CD4-positive, alpha-beta T cell treated with Interleukin-2 at 100 ng/mL for 4 hours (primary cell): ENCODE data around the gene MYO1C.

ENCODE experiments used
- DNase-seq: peaks from one replicate; pipeline ENCODE4 v3.0.0-alpha.2; 2020; ENCODE audit warnings: low spot score

MYO1C gene

GRCh38 chr17:1506649-1507267, 14.3 kb upstream of the MYO1C start:
- no peak for DNase-seq

- no peak for DNase-seq
Measured at GRCh38 chr17:1505586-1505985, 13.1 kb upstream of the MYO1C start.

- no peak for DNase-seq
Measured at GRCh38 chr17:1504866-1505265, 12.4 kb upstream of the MYO1C start.

GRCh38 chr17:1503699-1504098, 11.2 kb upstream of the MYO1C start:
- DNase-seq, result no peak

GRCh38 chr17:1498869-1499268, 6.4 kb upstream of the MYO1C start:
- no peak for DNase-seq

GRCh38 chr17:1498233-1498632, 5.7 kb upstream of the MYO1C start:
- DNase-seq, result no peak

GRCh38 chr17:1497831-1498230, 5.3 kb upstream of the MYO1C start:
- DNase-seq, result no peak

- DNase-seq, result no peak
Measured at GRCh38 chr17:1496869-1497268, 4.4 kb upstream of the MYO1C start.

- no peak for DNase-seq
Measured at GRCh38 chr17:1495265-1495989, 2.9 kb upstream of the MYO1C start.

- DNase-seq, result no peak
Measured at GRCh38 chr17:1494736-1495253, 2.3 kb upstream of the MYO1C start.

- DNase-seq, result no peak
Measured at GRCh38 chr17:1494203-1494602, 1.7 kb upstream of the MYO1C start.

- no peak for DNase-seq
Measured at GRCh38 chr17:1493291-1493980, 950 bp upstream of the MYO1C start.

GRCh38 chr17:1491443-1492248, 840 bp downstream of the MYO1C start:
- DNase-seq, result peak; percentile 22

- DNase-seq, result peak; percentile 62
Measured at GRCh38 chr17:1490643-1491442, 1.6 kb downstream of the MYO1C start.

GRCh38 chr17:1488826-1489270, 3.6 kb downstream of the MYO1C start:
- no peak for DNase-seq

GRCh38 chr17:1487939-1488825, 4.3 kb downstream of the MYO1C start:
- peak; percentile 53 for DNase-seq

GRCh38 chr17:1486802-1487695, 5.4 kb downstream of the MYO1C start:
- peak; percentile 79 for DNase-seq

GRCh38 chr17:1485423-1486376, 6.8 kb downstream of the MYO1C start:
- peak; percentile 53 for DNase-seq
